GM06990 (cell line): ENCODE measurements around the gene GRIA4.

Source experiments
- DNase-seq: peaks from one replicate; pipeline ENCODE4 v3.0.0-alpha.2; 2011; ENCODE audit not compliant: insufficient read length; ENCODE audit errors: extremely low read depth
- H3K27me3 ChIP-seq: replicated peaks from 2 replicates; pipeline ENCODE4 v1.6.0; 2011; ENCODE audit warnings: low read length; ENCODE audit not compliant: control insufficient read depth, insufficient read depth
- H3K36me3 ChIP-seq: 2 replicates; pipeline ENCODE4 v1.5.1; 2011; ENCODE audit warnings: low read length; ENCODE audit not compliant: control insufficient read depth, insufficient read depth
- H3K4me3 ChIP-seq: replicated peaks from 2 replicates; pipeline ENCODE4 v1.5.1; 2011; ENCODE audit warnings: low read depth, mild to moderate bottlenecking, control low read depth, low read length
- CTCF ChIP-seq: IDR thresholded peaks from 2 replicates; pipeline ENCODE4 v1.5.1; 2011; ENCODE audit warnings: low read length, control low read depth, mild to moderate bottlenecking, inconsistent platforms; ENCODE audit not compliant: insufficient read depth, poor library complexity, severe bottlenecking

Gene GRIA4

GRCh38 chr11:105907319-105907718 lies 297.4 kb downstream of the GRIA4 start:
- H3K27me3 ChIP-seq = no peaks in the 10 kb centered on the region
- no peaks in the 10 kb centered on the region for H3K36me3 ChIP-seq
- DNase-seq = no peak
- TF ChIP-seq CTCF = no peak
- no peak overlapping the region for H3K4me3 ChIP-seq

GRCh38 chr11:105910095-105910715 lies 300.3 kb downstream of the GRIA4 start:
- H3K36me3 ChIP-seq = no peaks in the 10 kb centered on the region
- H3K4me3 ChIP-seq = no peak overlapping the region
- H3K27me3 ChIP-seq = no peaks in the 10 kb centered on the region
- no peak for TF ChIP-seq CTCF
- no peak for DNase-seq

- Histone ChIP-seq H3K4me3 (no peak overlapping the region), H3K27me3 (no peaks in the 10 kb centered on the region), H3K36me3 (no peaks in the 10 kb centered on the region)
- no peak for TF ChIP-seq CTCF
- no peak for DNase-seq
Measured at GRCh38 chr11:105911454-105911853, 301.6 kb downstream of the GRIA4 start.

- no peak for DNase-seq
- TF ChIP-seq CTCF = no peak
- Histone ChIP-seq H3K36me3 (no peaks in the 10 kb centered on the region), H3K27me3 (no peaks in the 10 kb centered on the region), H3K4me3 (no peak overlapping the region)
Measured at GRCh38 chr11:105912666-105913065, 302.8 kb downstream of the GRIA4 start.

GRCh38 chr11:105915021-105915420 lies 305.1 kb downstream of the GRIA4 start:
- H3K27me3 ChIP-seq = no peaks in the 10 kb centered on the region
- DNase-seq = no peak

More at GRCh38 chr11:105915021-105915420, 305.1 kb downstream of the GRIA4 start:
- Histone ChIP-seq H3K36me3 (no peaks in the 10 kb centered on the region), H3K4me3 (no peak overlapping the region)
- no peak for TF ChIP-seq CTCF
